ENCODE data around the gene NAA25.

GRCh38 chr12:112124918-112125249, 16.3 kb upstream of the NAA25 start:
- TF ChIP-seq CTCF (IDR thresholded peaks at IDR 0.05): no peak
- TF ChIP-seq EP300 (IDR thresholded peaks at IDR 0.05): no peak
- no peak for TF ChIP-seq POLR2A (IDR thresholded peaks at IDR 0.05)

Data from ovary (tissue), 3 donors.